Psoas muscle (tissue), 8 donors: ENCODE measurements around the gene FAM117B. TPM values are rescaled to one million over a fixed set of nuclear protein-coding genes. Genes with fewer than 3 reads are reported as not detected.
A peak's percentile ranks its signal among the peaks of the same experiment; 100 is the strongest.

ENCODE experiments used
- ATAC-seq, 4 donors: fragments of 200-7000 bp; cut with Tn5 transposase; one replicate each; pipeline ENCODE4 v1.9.1; 2020; ENCODE audit warnings: moderate library complexity in 3 of 4, mild to moderate bottlenecking in 2 of 4
- DNase-seq, 2 donors: peaks; one replicate each; pipeline ENCODE4 v3.0.0-alpha.2; 2020
- H3K27ac ChIP-seq: fragments of 200-600 bp; one replicate; pipeline ENCODE4 v1.8.0; 2022
- H3K27me3 ChIP-seq, 3 donors: fragments of 200-600 bp in 1 of 3; one replicate each; pipeline versions ENCODE4 v1.6.1 to v1.8.0; 2013 to 2022; ENCODE audit warnings: low read length in 2 of 3, mild to moderate bottlenecking in 2 of 3, moderate library complexity in 1 of 3; ENCODE audit not compliant: insufficient read depth in 3 of 3
- H3K36me3 ChIP-seq, 2 donors: fragments of 200-600 bp in 1 of 2; one replicate each; pipeline versions ENCODE4 v1.6.1 to v1.8.0; 2013 to 2022; ENCODE audit warnings: low read depth in 1 of 2, mild to moderate bottlenecking in 1 of 2, moderate library complexity in 1 of 2; ENCODE audit not compliant: insufficient read depth in 1 of 2
- H3K4me1 ChIP-seq: fragments of 200-600 bp; one replicate; pipeline ENCODE4 v1.8.0; 2022
- H3K4me3 ChIP-seq: fragments of 200-600 bp; one replicate; pipeline ENCODE4 v1.8.0; 2022; ENCODE audit warnings: mild to moderate bottlenecking
- H3K9me3 ChIP-seq: fragments of 200-600 bp; one replicate; pipeline ENCODE4 v1.8.0; 2022
- WGBS, 3 donors: extraction: QIAGEN DNeasy Blood & Tissue Kit; methylation state at CpG; one replicate each; pipeline versions ENCODE4 v1.1.6 to v1.1.7; 2013; 5-methylcytosine and 5-hydroxymethylcytosine counted together
- intact Hi-C, 2 donors: fragments of 100-400 bp; cut with DNase I; formaldehyde crosslinking; loops; one replicate each; pipeline versions ENCODE4 v1.11.0 to v1.14.2; 2022
- polyA plus RNA-seq, 3 donors: library from polyadenylated mRNA; stranded (reverse); fragments of 200-250 nt; gene quantifications; one replicate each; pipeline ENCODE4 v1.2.3, GENCODE V29; 2013
- total RNA-seq, 4 donors: library from RNA; stranded (reverse); fragmentation: NEBNext Ultra II Directional in 2 of 4; extraction: Animal tissue kit (Norgen Biotek cat#: 25700) in 2 of 4; gene quantifications; one replicate each; pipeline versions ENCODE4 v1.2.1 to v1.2.4, GENCODE V29; 2021 to 2023
- TF ChIP-seq, protein P1 (sequence below): fragments of 200-600 bp; IDR thresholded peaks from one replicate; pipeline ENCODE4 v1.8.0; 2022; ENCODE audit warnings: antibody characterized with exemption
- donor health status: healthy with polysubstance abuse.
- donor health status: DM: no; HTN: no; CAD: no; lungs with moderate emphysema.
- donor health status: Bipolar disorder and iron deficiency.
- donor health status: healthy.
- donor health status: DM: yes; HTN: yes; CAD: no.
- donor health status: DM: no; HTN: no; CAD: no.
- donor health status: DM: no; HTN: no; CAD: no.
- donor health status: DM: yes; HTN: yes; CAD: no.

The FAM117B gene
- total and polyA plus RNA-seq, 7 donors: 0.31 to 2.4 (median 0.75) TPM

DNA sequence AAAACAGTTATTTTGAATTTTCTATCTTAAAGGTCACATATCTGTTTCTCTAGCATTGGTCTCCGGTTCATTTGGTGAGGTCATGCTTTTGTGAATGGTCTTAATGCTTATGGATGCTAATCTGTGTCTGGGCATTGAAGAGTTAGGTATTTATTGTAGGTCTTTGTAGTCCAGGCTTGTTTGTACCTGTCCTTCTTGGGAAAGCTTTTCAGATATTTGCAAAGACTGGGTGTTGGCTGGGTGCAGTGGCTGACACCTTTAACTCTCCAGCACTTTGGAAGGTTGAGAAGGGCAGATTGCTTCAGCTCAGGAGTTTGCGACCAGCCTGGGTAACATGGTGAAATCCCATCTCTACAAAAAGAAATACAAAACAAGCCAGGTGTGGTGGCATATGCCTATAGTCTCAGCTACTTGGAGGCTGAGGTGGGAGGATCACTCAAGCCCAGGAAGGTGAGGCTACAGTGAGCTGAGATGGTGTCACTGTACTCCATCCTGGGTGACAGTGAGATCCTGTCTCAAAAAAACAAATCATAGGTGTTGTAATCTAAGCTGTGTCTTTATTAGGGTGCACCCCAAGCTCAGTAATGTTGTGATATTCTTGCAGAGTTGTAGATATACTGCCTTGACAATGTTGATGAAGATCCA is 82.3 kb downstream of the FAM117B start:
- TF ChIP-seq, protein P1, sequence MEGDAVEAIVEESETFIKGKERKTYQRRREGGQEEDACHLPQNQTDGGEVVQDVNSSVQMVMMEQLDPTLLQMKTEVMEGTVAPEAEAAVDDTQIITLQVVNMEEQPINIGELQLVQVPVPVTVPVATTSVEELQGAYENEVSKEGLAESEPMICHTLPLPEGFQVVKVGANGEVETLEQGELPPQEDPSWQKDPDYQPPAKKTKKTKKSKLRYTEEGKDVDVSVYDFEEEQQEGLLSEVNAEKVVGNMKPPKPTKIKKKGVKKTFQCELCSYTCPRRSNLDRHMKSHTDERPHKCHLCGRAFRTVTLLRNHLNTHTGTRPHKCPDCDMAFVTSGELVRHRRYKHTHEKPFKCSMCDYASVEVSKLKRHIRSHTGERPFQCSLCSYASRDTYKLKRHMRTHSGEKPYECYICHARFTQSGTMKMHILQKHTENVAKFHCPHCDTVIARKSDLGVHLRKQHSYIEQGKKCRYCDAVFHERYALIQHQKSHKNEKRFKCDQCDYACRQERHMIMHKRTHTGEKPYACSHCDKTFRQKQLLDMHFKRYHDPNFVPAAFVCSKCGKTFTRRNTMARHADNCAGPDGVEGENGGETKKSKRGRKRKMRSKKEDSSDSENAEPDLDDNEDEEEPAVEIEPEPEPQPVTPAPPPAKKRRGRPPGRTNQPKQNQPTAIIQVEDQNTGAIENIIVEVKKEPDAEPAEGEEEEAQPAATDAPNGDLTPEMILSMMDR: no peak
- 95 to 96% (median 96%) methylated on average over 2 of the region's 2 CpGs for WGBS, 3 donors
- no peak overlapping the region for H3K27ac ChIP-seq
- DNase-seq (no peak), ATAC-seq (no peak)
- intact Hi-C loops: no loop called here
- no peaks in the 10 kb centered on the region for H3K36me3 ChIP-seq
- H3K4me1 ChIP-seq: no peaks in the 10 kb centered on the region
- H3K9me3 ChIP-seq: peaks cover 1% of the 10 kb centered on the region
- no peaks in the 10 kb centered on the region for H3K27me3 ChIP-seq
- H3K4me3 ChIP-seq: no peak overlapping the region

- Histone ChIP-seq H3K4me3 (no peak overlapping the region), H3K9me3 (no peaks in the 10 kb centered on the region), H3K4me1 (no peaks in the 10 kb centered on the region), H3K27ac (no peak overlapping the region), H3K27me3 (no peaks in the 10 kb centered on the region), H3K36me3 (no peaks in the 10 kb centered on the region)
- DNase-seq (no peak), ATAC-seq (peak in 1 of 4 donors; percentile 44)
- 73 to 91% (median 84%) methylated on average over 3 of the region's 3 CpGs for WGBS, 3 donors
- TF ChIP-seq, protein P1: no peak
- intact Hi-C loops: no loop called here
Measured at GRCh38 chr2:202717598-202718310, 83.0 kb downstream of the FAM117B start.

- DNase-seq (no peak), ATAC-seq (no peak)
- Histone ChIP-seq H3K4me3 (no peak overlapping the region), H3K4me1 (no peaks in the 10 kb centered on the region), H3K9me3 (no peaks in the 10 kb centered on the region), H3K36me3 (no peaks in the 10 kb centered on the region), H3K27me3 (no peaks in the 10 kb centered on the region), H3K27ac (no peak overlapping the region)
- 67 to 80% (median 68%) methylated on average over 4 of the region's 4 CpGs for WGBS, 3 donors
- TF ChIP-seq, protein P1: no peak
- intact Hi-C loops: no loop called here
Measured at GRCh38 chr2:202718614-202719013, 83.8 kb downstream of the FAM117B start.

GRCh38 chr2:202720226-202720625 is 85.5 kb downstream of the FAM117B start:
- DNase-seq: no peak
- intact Hi-C loops: no loop called here
- Histone ChIP-seq H3K4me1 (no peaks in the 10 kb centered on the region), H3K27ac (no peak overlapping the region), H3K27me3 (no peaks in the 10 kb centered on the region), H3K36me3 (no peaks in the 10 kb centered on the region), H3K9me3 (no peaks in the 10 kb centered on the region), H3K4me3 (no peak overlapping the region)
- 37 to 98% (median 48%) methylated on average over 2 of the region's 2 CpGs for WGBS, 3 donors
- TF ChIP-seq, protein P1: no peak
- no peak for ATAC-seq
